Hepatocyte (in vitro differentiated cells): ENCODE data around the gene NDUFA11. TPM values are rescaled to one million over a fixed set of nuclear protein-coding genes. Genes with fewer than 3 reads are reported as not detected.

Experiments used
- DNase-seq: peaks from one replicate; pipeline ENCODE4 v3.0.0-alpha.2; 2016; ENCODE audit warnings: low spot score
- H2AFZ ChIP-seq: fragments of 200-600 bp; sonication (generic); 2 replicates; pipeline ENCODE4 v1.6.0; 2016; ENCODE audit warnings: antibody characterized with exemption, mild to moderate bottlenecking
- H3K27ac ChIP-seq: fragments of 200-600 bp; sonication (generic); 2 replicates; pipeline ENCODE4 v1.5.1; 2016; ENCODE audit warnings: mild to moderate bottlenecking
- H3K27me3 ChIP-seq: fragments of 200-600 bp; sonication (generic); 2 replicates; pipeline ENCODE4 v1.6.1; 2016
- H3K36me3 ChIP-seq: fragments of 200-600 bp; sonication (generic); replicated peaks from 2 replicates; pipeline ENCODE4 v1.5.1; 2016; ENCODE audit warnings: low read depth; ENCODE audit not compliant: insufficient read depth
- H3K4me1 ChIP-seq: fragments of 200-600 bp; sonication (generic); 2 replicates; pipeline ENCODE4 v1.5.1; 2016; ENCODE audit warnings: mild to moderate bottlenecking, moderate library complexity; ENCODE audit not compliant: insufficient read depth
- H3K4me2 ChIP-seq: fragments of 200-600 bp; sonication (generic); 2 replicates; pipeline ENCODE4 v1.6.0; 2016
- H3K4me3 ChIP-seq: fragments of 200-600 bp; sonication (generic); 2 replicates; pipeline ENCODE4 v1.5.1; 2016; ENCODE audit warnings: mild to moderate bottlenecking
- H3K79me2 ChIP-seq: fragments of 200-600 bp; sonication (generic); 2 replicates; pipeline ENCODE4 v1.6.0; 2017; ENCODE audit warnings: mild to moderate bottlenecking
- H3K9me2 ChIP-seq: fragments of 200-600 bp; sonication (generic); replicated peaks from 2 replicates; pipeline ENCODE4 v1.6.0; 2017; ENCODE audit warnings: mild to moderate bottlenecking; ENCODE audit not compliant: insufficient read depth
- H3K9me3 ChIP-seq: fragments of 200-600 bp; sonication (generic); 2 replicates; pipeline ENCODE4 v1.5.1; 2016; ENCODE audit warnings: low read depth, mild to moderate bottlenecking
- H4K20me1 ChIP-seq: fragments of 200-600 bp; sonication (generic); 2 replicates; pipeline ENCODE4 v1.6.0; 2016; ENCODE audit warnings: mild to moderate bottlenecking; ENCODE audit not compliant: insufficient read depth, poor library complexity, severe bottlenecking
- EZH2 ChIP-seq: fragments of 200-600 bp; sonication (generic); IDR thresholded peaks from 2 replicates; pipeline ENCODE4 v1.6.1; 2016; ENCODE audit warnings: antibody characterized with exemption, mild to moderate bottlenecking, borderline replicate concordance
- EZH2phosphoT487 ChIP-seq: fragments of 200-600 bp; sonication (generic); IDR thresholded peaks from one replicate; pipeline ENCODE4 v1.6.1; 2018; ENCODE audit warnings: antibody characterized with exemption, mild to moderate bottlenecking, low read depth, moderate library complexity; ENCODE audit not compliant: unreplicated experiment, severe bottlenecking
- WGBS: methylation state at CpG from one replicate; pipeline ENCODE4 v1.1.6; 2016; ENCODE audit warnings: low lambda C conversion rate; ENCODE audit errors: missing lambda C conversion rate; 5-methylcytosine and 5-hydroxymethylcytosine counted together
- polyA plus RNA-seq: library from polyadenylated mRNA; unstranded; fragments of >200 nt; fragmentation: Nextera tagmentation; extraction: Ambion mirVana; gene quantifications from 2 replicates; pipeline ENCODE4 v1.2.1, GENCODE V29; 2016
- total RNA-seq: library from RNA; depleted of rRNA; stranded (reverse); fragments of >200 nt; gene quantifications from 2 replicates; pipeline ENCODE4 v1.2.3, GENCODE V29; 2014
- TF ChIP-seq, protein P1 (sequence below): fragments of 200-600 bp; sonication (generic); IDR thresholded peaks from 2 replicates; pipeline ENCODE4 v1.5.1; 2016; ENCODE audit warnings: antibody characterized with exemption, mild to moderate bottlenecking; ENCODE audit not compliant: poor library complexity

The NDUFA11 gene
- total and polyA plus RNA-seq, 2 experiments from 2014 or later = 158 to 441 TPM

DNA sequence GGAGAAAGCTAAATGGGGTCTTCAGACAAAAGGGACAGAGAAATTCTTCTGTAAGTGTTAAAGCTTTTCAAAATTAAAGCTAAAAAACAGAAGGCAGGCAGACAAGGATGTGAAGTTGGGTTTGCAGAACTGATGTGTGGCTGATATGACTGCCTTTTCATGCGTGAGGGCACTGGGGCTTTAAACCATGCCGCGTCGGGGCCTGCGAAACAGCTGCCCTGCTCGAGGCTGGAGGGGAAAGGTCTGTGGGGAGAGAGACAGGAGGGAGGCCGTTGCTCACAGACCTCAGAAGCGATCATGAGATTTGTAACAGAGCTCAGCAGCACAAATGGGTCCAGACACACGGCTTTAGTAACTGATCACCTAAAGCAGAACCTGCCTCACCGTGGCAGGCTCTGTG lies 34.0 kb upstream of the NDUFA11 start:
- H3K27ac ChIP-seq = no peak overlapping the region
- no peak for DNase-seq
- H3K27me3 ChIP-seq = no peaks in the 10 kb centered on the region
- TF ChIP-seq EZH2 = no peak
- no peak for TF ChIP-seq EZH2phosphoT487
- TF ChIP-seq, protein P1, sequence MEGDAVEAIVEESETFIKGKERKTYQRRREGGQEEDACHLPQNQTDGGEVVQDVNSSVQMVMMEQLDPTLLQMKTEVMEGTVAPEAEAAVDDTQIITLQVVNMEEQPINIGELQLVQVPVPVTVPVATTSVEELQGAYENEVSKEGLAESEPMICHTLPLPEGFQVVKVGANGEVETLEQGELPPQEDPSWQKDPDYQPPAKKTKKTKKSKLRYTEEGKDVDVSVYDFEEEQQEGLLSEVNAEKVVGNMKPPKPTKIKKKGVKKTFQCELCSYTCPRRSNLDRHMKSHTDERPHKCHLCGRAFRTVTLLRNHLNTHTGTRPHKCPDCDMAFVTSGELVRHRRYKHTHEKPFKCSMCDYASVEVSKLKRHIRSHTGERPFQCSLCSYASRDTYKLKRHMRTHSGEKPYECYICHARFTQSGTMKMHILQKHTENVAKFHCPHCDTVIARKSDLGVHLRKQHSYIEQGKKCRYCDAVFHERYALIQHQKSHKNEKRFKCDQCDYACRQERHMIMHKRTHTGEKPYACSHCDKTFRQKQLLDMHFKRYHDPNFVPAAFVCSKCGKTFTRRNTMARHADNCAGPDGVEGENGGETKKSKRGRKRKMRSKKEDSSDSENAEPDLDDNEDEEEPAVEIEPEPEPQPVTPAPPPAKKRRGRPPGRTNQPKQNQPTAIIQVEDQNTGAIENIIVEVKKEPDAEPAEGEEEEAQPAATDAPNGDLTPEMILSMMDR = no peak
- H3K36me3 ChIP-seq = no peaks in the 10 kb centered on the region
- H2AFZ ChIP-seq = no peak overlapping the region
- no peaks in the 10 kb centered on the region for H3K9me3 ChIP-seq
- peaks cover 32% of the 10 kb centered on the region for H3K4me1 ChIP-seq
- peaks cover 22% of the 10 kb centered on the region for H4K20me1 ChIP-seq
- no peaks in the 10 kb centered on the region for H3K9me2 ChIP-seq
- no peak overlapping the region for H3K4me2 ChIP-seq
- peaks cover 76% of the 10 kb centered on the region for H3K79me2 ChIP-seq
- 64% methylated on average over 10 of the region's 10 CpGs for WGBS
- H3K4me3 ChIP-seq = no peak overlapping the region

GRCh38 chr19:5936292-5936592 lies 32.7 kb upstream of the NDUFA11 start:
- Histone ChIP-seq H3K36me3 (no peaks in the 10 kb centered on the region), H3K9me3 (no peaks in the 10 kb centered on the region), H3K4me2 (no peak overlapping the region), H3K27me3 (no peaks in the 10 kb centered on the region), H3K9me2 (no peaks in the 10 kb centered on the region), H2AFZ (no peak overlapping the region), H3K4me1 (peaks cover 25% of the 10 kb centered on the region), H4K20me1 (peaks cover 18% of the 10 kb centered on the region), H3K4me3 (no peak overlapping the region), H3K27ac (no peak overlapping the region), H3K79me2 (peaks cover 69% of the 10 kb centered on the region)
- DNase-seq = no peak
- TF ChIP-seq, protein P1 = no peak
- TF ChIP-seq EZH2phosphoT487 (no peak), EZH2 (no peak)
- 89% methylated on average over 9 of the region's 9 CpGs for WGBS

DNA sequence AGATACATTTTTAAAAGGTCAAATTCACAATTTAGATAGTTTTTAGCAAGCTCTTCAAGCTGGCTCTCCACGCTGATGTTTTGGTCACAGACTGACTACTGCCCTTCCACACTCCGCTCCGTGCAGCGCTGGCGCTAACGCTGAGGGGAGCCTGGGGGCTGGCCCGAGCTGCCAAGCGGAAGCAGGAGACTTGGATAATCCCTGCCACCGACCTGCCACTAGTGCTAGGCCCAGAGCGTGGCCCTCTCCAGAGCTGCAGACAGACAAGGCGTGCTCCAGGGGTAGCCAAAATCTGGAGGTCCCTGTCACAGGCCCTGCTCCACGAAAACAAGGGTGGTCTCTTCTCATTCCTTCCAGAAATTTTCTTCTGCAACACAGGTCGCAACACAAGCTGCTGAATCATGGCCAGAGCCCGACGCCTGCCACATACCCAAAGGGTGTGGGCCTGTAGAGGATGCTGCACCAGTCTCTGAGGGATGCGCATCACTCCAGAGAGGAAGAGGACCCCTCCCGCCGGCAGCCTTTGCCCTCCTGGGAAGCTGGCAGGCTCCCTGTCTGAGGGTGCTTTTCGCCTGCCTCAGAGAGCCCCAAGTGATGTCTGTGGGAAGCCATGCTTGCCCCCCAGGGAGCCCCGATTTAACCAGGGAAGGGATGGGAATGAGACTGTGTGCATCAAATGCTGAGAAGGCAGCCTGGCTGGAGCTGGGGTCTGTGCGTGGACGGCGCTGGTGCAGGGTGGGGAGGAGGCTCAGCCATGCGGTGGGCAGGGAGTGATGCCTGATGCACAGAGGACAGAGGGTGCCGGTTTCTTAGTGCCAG lies 32.1 kb upstream of the NDUFA11 start:
- peaks cover 63% of the 10 kb centered on the region for H3K79me2 ChIP-seq
- H2AFZ ChIP-seq = no peak overlapping the region
- H3K9me3 ChIP-seq = no peaks in the 10 kb centered on the region
- no peak for DNase-seq
- no peak for TF ChIP-seq EZH2phosphoT487
- TF ChIP-seq, protein P1 = no peak
- no peak for TF ChIP-seq EZH2
- H3K4me2 ChIP-seq = peak overlapping the region; percentile 46
- no peaks in the 10 kb centered on the region for H3K36me3 ChIP-seq
- no peaks in the 10 kb centered on the region for H3K27me3 ChIP-seq
- H3K4me1 ChIP-seq = peaks cover 25% of the 10 kb centered on the region
- 75% methylated on average over 25 of the region's 25 CpGs for WGBS
- H3K9me2 ChIP-seq = no peaks in the 10 kb centered on the region
- H3K27ac ChIP-seq = peak overlapping the region; percentile 71
- H4K20me1 ChIP-seq = peaks cover 18% of the 10 kb centered on the region
- H3K4me3 ChIP-seq = no peak overlapping the region
